Naive thymus-derived CD4-positive, alpha-beta T cell (primary cell): ENCODE measurements around the gene CCZ1B. TPM values are rescaled to one million over a fixed set of nuclear protein-coding genes. Genes with fewer than 3 reads are reported as not detected.
"Not testable (repeated sequence)": the region's sequence is repeated elsewhere in the genome, so short reads cannot be mapped to it uniquely, and the experiment has no call there.

Experiments used
- ATAC-seq: fragments of 150-1000 bp; cut with Tn5 transposase; 2 replicates; pipeline ENCODE4 v1.10.0; 2021; ENCODE audit warnings: mild to moderate bottlenecking, moderate library complexity
- CTCF ChIA-PET: fragments of 350-600 bp; sonication (Branson Sonifier 250); formaldehyde crosslinking; loops from one replicate; lab custom pipeline; 2021; ENCODE audit warnings: antibody characterized with exemption; lab: Charles Lee
- POLR2A ChIA-PET: fragments of 350-600 bp; sonication (Branson Sonifier 250); formaldehyde crosslinking; loops from one replicate; lab custom pipeline; 2021; ENCODE audit warnings: antibody characterized with exemption, inconsistent platforms; lab: Charles Lee
- DNase-seq, 9 donors: peaks; one replicate each; pipeline versions ENCODE4 v3.0.0 to v3.0.0-alpha.2; 2020 to 2022; ENCODE audit warnings: mixed read lengths in 1 of 9
- H3K27ac ChIP-seq: one replicate; pipeline ENCODE4 v1.7.0; 2013; ENCODE audit warnings: mild to moderate bottlenecking, low read depth, low read length, moderate library complexity
- H3K27me3 ChIP-seq, 2 donors: one replicate each; pipeline ENCODE4 v1.7.0; 2013; ENCODE audit warnings: low read length in 2 of 2, mild to moderate bottlenecking in 2 of 2, moderate library complexity in 2 of 2; ENCODE audit not compliant: control insufficient read depth in 2 of 2, insufficient read depth in 2 of 2
- H3K36me3 ChIP-seq, 3 experiments: 1 replicate in 2 of 3; 2 replicates in 1 of 3; pipeline ENCODE4 v1.7.0; 2013; ENCODE audit warnings: low read length in 3 of 3, mild to moderate bottlenecking in 3 of 3, moderate library complexity in 1 of 3; ENCODE audit not compliant: insufficient read depth in 3 of 3, control insufficient read depth in 2 of 3
- H3K4me1 ChIP-seq, 2 donors: one replicate each; pipeline ENCODE4 v1.7.0; 2013; ENCODE audit warnings: low read length in 2 of 2, mild to moderate bottlenecking in 2 of 2, moderate library complexity in 1 of 2; ENCODE audit not compliant: control insufficient read depth in 2 of 2, insufficient read depth in 2 of 2
- H3K4me3 ChIP-seq: 2 replicates; pipeline ENCODE4 v1.7.0; 2013; ENCODE audit warnings: mild to moderate bottlenecking, low read length
- H3K9me3 ChIP-seq, 3 experiments: 1 replicate in 2 of 3; 2 replicates in 1 of 3; pipeline ENCODE4 v1.7.0; 2013; ENCODE audit warnings: low read length in 3 of 3; ENCODE audit not compliant: control insufficient read depth in 2 of 3
- H3K27ac Mint-ChIP-seq, 9 donors: one replicate each; pipeline ENCODE4 v1.8.0; 2020 to 2022; ENCODE audit warnings: mixed read lengths in 9 of 9, mild to moderate bottlenecking in 8 of 9, moderate library complexity in 5 of 9, inconsistent platforms in 2 of 9
- H3K27me3 Mint-ChIP-seq, 5 donors: one replicate each; pipeline ENCODE4 v1.8.0; 2021 to 2022; ENCODE audit warnings: mixed read lengths in 5 of 5, mild to moderate bottlenecking in 1 of 5
- H3K36me3 Mint-ChIP-seq, 5 donors: one replicate each; pipeline ENCODE4 v1.8.0; 2020 to 2022; ENCODE audit warnings: mixed read lengths in 5 of 5, mild to moderate bottlenecking in 3 of 5, inconsistent platforms in 1 of 5
- H3K4me1 Mint-ChIP-seq, 7 donors: one replicate each; pipeline ENCODE4 v1.8.0; 2020 to 2022; ENCODE audit warnings: mixed read lengths in 7 of 7, mild to moderate bottlenecking in 3 of 7, inconsistent platforms in 1 of 7
- H3K4me3 Mint-ChIP-seq, 10 donors: one replicate each; pipeline ENCODE4 v1.8.0; 2020 to 2022; ENCODE audit warnings: mild to moderate bottlenecking in 10 of 10, mixed read lengths in 10 of 10, moderate library complexity in 6 of 10, inconsistent platforms in 2 of 10
- H3K9me3 Mint-ChIP-seq, 11 donors: one replicate each; pipeline ENCODE4 v1.8.0; 2020 to 2022; ENCODE audit warnings: mixed read lengths in 11 of 11, mild to moderate bottlenecking in 4 of 11, inconsistent platforms in 1 of 11, moderate library complexity in 1 of 11
- intact Hi-C, 2 donors: fragments of 100-400 bp; cut with micrococcal nuclease; formaldehyde crosslinking; loops; one replicate each; pipeline ENCODE4 v1.15.1; 2023
- polyA plus RNA-seq, 2 donors: library from polyadenylated mRNA; unstranded; fragments of 300-500 nt; fragmentation: Illumina TruSeq; gene quantifications; one replicate each; pipeline ENCODE4 v1.2.3, GENCODE V29; 2021
- total RNA-seq, 6 experiments: library from RNA in 5 of 6; stranded (reverse) in 5 of 6; gene quantifications; 1 replicate in 5 of 6; 2 replicates in 1 of 6; pipeline ENCODE4 v1.2.3 and lab custom pipeline; 2021 to 2026

Gene CCZ1B
- total and polyA plus RNA-seq, 7 experiments from 2014 or later, result 20.5 to 104 (median 78.6) TPM

- H3K36me3 Mint-ChIP-seq, H3K27ac ChIP-seq, CTCF ChIA-PET, H3K9me3 ChIP-seq, H3K4me3 ChIP-seq, H3K27me3 ChIP-seq, POLR2A ChIA-PET, H3K36me3 ChIP-seq, DNase-seq, H3K9me3 Mint-ChIP-seq, intact Hi-C loops, H3K4me1 ChIP-seq, H3K27ac Mint-ChIP-seq, H3K4me3 Mint-ChIP-seq, ATAC-seq, H3K4me1 Mint-ChIP-seq: not testable (repeated sequence)
- H3K27me3 Mint-ChIP-seq, result peaks cover 0 to 12% (median 10%) of the 10 kb centered on the region in 5 donors
Measured at GRCh38 chr7:6862876-6863275, 36.8 kb upstream of the CCZ1B start.

GRCh38 chr7:6857721-6858314, 31.7 kb upstream of the CCZ1B start:
- H3K27ac Mint-ChIP-seq, H3K9me3 ChIP-seq, H3K36me3 ChIP-seq, H3K4me3 ChIP-seq, H3K36me3 Mint-ChIP-seq, H3K27me3 ChIP-seq, H3K27ac ChIP-seq, ATAC-seq, CTCF ChIA-PET, POLR2A ChIA-PET, H3K9me3 Mint-ChIP-seq, H3K4me1 ChIP-seq: not testable (repeated sequence)
- Mint-ChIP-seq H3K27me3 (peaks cover 4 to 13% (median 8%) of the 10 kb centered on the region in 5 donors), H3K4me1 (peaks cover 0 to 11% (median 2%) of the 10 kb centered on the region in 7 donors), H3K4me3 (peak overlapping the region in 1 of 10 donors; percentile 25)
- peak; percentile 59 to 81 (median 74) for DNase-seq
- intact Hi-C loops, result loop anchor here (1.0 to 5.0 kb wide), 6 partner anchors 266 to 861 kb away; partner anchors contain the start of gene INTS15 (in 2 of the 2)

DNA sequence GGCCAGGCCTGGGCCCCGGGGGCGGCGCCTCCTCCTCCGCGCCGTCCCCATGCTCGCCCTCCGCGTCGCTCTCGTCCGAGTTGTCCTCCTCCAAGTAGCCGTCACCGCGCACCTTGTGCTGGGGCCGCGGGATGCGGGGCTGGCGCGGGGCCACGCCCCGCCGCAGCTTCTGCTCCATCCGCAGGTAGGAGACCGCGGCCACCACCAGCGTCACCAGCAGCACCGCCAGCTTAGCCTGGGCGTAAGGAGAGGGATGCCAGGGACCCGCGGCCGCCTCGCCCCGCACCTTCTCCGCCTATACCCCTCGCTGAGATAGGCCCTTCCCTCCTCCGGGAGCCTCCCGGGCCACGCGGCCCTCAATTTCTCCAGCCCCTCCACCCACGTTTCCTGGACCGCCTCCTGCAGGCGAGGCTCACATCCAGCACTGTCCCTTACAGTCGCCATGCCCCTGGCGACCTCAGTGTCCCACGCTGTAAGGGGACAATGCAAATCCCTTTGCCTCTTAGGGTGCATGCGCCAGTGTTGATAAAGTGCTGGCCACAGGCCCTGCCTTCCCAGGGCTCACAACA, 29.6 kb upstream of the CCZ1B start:
- POLR2A ChIA-PET, H3K4me1 ChIP-seq, H3K9me3 ChIP-seq, ATAC-seq, H3K9me3 Mint-ChIP-seq, H3K27me3 ChIP-seq, H3K36me3 Mint-ChIP-seq, H3K27ac ChIP-seq, H3K36me3 ChIP-seq, H3K4me3 ChIP-seq, H3K27ac Mint-ChIP-seq, DNase-seq: not testable (repeated sequence)
- Mint-ChIP-seq H3K4me1 (peaks cover 0 to 11% (median 2%) of the 10 kb centered on the region in 7 donors), H3K4me3 (peak overlapping the region; percentile 48 to 86 (median 80)), H3K27me3 (peaks cover 0 to 13% (median 5%) of the 10 kb centered on the region in 5 donors)
- CTCF ChIA-PET, result interaction anchor here (1.8 kb wide), 1 partner anchor 506 kb away, joined by 4 read pairs; no protein-coding TSS in a partner anchor
- intact Hi-C loops, result loop anchor here (2.0 to 5.0 kb wide), 4 partner anchors 263 to 858 kb away; partner anchors contain the start of gene INTS15 (in 2 of the 2)

DNA sequence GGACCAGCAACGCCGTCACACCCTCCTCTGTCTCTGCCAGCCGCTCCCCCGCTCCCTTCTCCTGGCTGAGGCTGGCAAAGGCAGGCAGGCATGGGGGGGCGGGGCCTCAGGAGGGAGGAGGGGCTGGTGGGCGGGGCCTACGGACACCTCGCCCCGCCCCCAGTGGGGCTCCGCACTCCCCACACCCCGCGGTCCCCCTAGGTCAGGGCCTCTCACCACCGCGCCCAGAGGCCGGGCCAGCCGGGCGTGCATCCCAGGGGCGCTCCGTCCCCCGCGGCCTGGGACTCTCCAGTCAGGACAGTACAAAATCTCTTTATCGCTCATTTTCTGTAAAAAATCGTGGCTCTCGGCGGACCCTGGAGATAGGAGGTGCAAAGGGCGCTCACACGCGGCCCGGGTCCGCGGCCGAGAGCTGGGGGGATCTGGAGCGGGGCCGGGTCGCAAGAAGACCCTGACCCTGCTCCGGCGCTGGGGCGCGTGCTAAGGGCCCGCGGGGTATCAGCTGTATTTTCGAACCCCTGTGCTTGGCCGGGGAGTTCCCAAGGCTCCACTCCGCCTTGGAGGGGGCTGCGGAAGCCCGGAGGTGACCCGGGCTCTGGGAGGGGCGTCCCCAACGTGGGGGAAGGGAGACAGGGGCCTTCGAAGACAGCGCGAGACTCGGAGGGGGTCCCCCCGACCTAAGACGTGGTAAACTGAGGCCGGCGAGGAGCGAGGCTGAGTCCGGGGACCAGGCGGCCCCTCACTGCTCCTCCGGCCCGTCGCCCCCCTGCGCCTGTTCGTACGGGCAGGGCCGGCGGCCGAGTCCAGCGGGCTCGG, 28.9 kb upstream of the CCZ1B start:
- H3K4me3 ChIP-seq, result peak overlapping the region; percentile 27
- H3K36me3 ChIP-seq, H3K4me1 ChIP-seq, H3K27ac ChIP-seq, POLR2A ChIA-PET, H3K27ac Mint-ChIP-seq, H3K9me3 Mint-ChIP-seq, CTCF ChIA-PET, H3K36me3 Mint-ChIP-seq, H3K27me3 ChIP-seq, H3K9me3 ChIP-seq, ATAC-seq: not testable (repeated sequence)
- peaks cover 0 to 13% (median 5%) of the 10 kb centered on the region in 5 donors for H3K27me3 Mint-ChIP-seq
- H3K4me3 Mint-ChIP-seq, result peak overlapping the region in 9 of 10 donors; percentile 58 to 85 (median 75)
- DNase-seq, result peak in 2 of 9 donors; percentile 18 to 48
- intact Hi-C loops, result loop anchor here in 1 of 2 donors (5.0 kb wide), 2 partner anchors 263 to 858 kb away; partner anchors contain the start of gene INTS15
- H3K4me1 Mint-ChIP-seq, result peaks cover 0 to 11% (median 2%) of the 10 kb centered on the region in 7 donors

DNA sequence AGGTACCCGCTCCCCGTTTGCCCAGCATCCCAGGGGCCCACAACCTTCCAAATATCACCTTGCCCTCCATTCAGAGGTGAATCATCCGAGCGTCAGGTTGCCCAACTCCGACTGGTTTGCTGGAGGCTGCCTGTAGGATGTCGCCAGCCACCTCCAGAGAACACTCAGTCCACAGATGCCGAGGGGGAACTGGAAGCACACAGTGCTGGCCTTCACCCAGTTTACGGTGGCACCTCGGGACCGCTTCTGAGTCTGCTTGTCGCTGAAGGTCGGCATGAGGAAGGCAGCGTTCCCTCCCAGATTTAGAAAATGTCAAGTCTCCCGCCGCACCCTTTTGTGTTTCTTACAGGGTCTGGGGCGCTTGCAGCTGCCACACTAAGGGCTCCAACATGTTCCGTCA, 27.6 kb upstream of the CCZ1B start:
- CTCF ChIA-PET, H3K27ac ChIP-seq, H3K36me3 ChIP-seq, H3K9me3 Mint-ChIP-seq, H3K27me3 ChIP-seq, H3K4me3 ChIP-seq, ATAC-seq, H3K4me1 ChIP-seq, H3K27ac Mint-ChIP-seq, H3K9me3 ChIP-seq, H3K36me3 Mint-ChIP-seq, POLR2A ChIA-PET, intact Hi-C loops, DNase-seq: not testable (repeated sequence)
- peaks cover 0 to 13% (median 5%) of the 10 kb centered on the region in 5 donors for H3K27me3 Mint-ChIP-seq
- peaks cover 0 to 11% (median 2%) of the 10 kb centered on the region in 7 donors for H3K4me1 Mint-ChIP-seq
- H3K4me3 Mint-ChIP-seq, result peak overlapping the region in 8 of 10 donors; percentile 52 to 79 (median 68)

GRCh38 chr7:6849127-6849526, 23.1 kb upstream of the CCZ1B start:
- ATAC-seq, result not testable (repeated sequence)

More at GRCh38 chr7:6849127-6849526, 23.1 kb upstream of the CCZ1B start:
- H3K4me1 Mint-ChIP-seq, H3K36me3 Mint-ChIP-seq, H3K4me1 ChIP-seq, H3K27ac ChIP-seq, H3K9me3 Mint-ChIP-seq, H3K4me3 Mint-ChIP-seq, DNase-seq, H3K27ac Mint-ChIP-seq, H3K36me3 ChIP-seq, H3K4me3 ChIP-seq, H3K27me3 ChIP-seq, POLR2A ChIA-PET, H3K9me3 ChIP-seq, CTCF ChIA-PET: not testable (repeated sequence)
- peaks cover 11 to 21% (median 12%) of the 10 kb centered on the region in 5 donors for H3K27me3 Mint-ChIP-seq
- intact Hi-C loops, result loop anchor here in 1 of 2 donors (10.0 kb wide), 1 partner anchor 144 kb away; the partner anchor contains the start of gene ZNF12
